K562 treated with DMSO at 1 percent for 4 hours (cell line): Measurements from ENCODE around the gene AKAP7. TPM values are rescaled to one million over a fixed set of nuclear protein-coding genes. Genes with fewer than 3 reads are reported as not detected.

Experiments used
- total RNA-seq: library from RNA; unstranded; fragments of 300-600 nt; gene quantifications from 2 replicates; pipeline ENCODE4 v1.2.3, GENCODE V29; 2022; ENCODE audit not compliant: insufficient read depth

AKAP7 gene
- 0.59 and 1.5 TPM in 2 replicates for total RNA-seq

GRCh38 chr6:131135244-131136020 lies at the start of gene AKAP7:
Gene AKAP7, plus strand, starts transcription at chr6:131135467. Its CDS starts 297 bp downstream, at chr6:131135764.

Other genes with a start within 250 kb of the AKAP7 start
- 24.2 and 26.5 TPM in 2 replicates for gene EPB41L2, start 72.2 kb upstream of the AKAP7 start, total RNA-seq